Activated naive CD4-positive, alpha-beta T cell treated with anti-CD3 and anti-CD28 coated beads, Interleukin-2, amount 10 ng/mL, durations not matched to agents 5 hours and 36 hours (primary cell): Measurements from ENCODE around the gene STAB2. TPM values are rescaled to one million over a fixed set of nuclear protein-coding genes. Genes with fewer than 3 reads are reported as not detected.

Source experiments
- total RNA-seq, 2 experiments: library from RNA; stranded (reverse); gene quantifications; one replicate each; pipeline ENCODE4 v1.2.3, GENCODE V29; 2021

STAB2 gene, protein sequence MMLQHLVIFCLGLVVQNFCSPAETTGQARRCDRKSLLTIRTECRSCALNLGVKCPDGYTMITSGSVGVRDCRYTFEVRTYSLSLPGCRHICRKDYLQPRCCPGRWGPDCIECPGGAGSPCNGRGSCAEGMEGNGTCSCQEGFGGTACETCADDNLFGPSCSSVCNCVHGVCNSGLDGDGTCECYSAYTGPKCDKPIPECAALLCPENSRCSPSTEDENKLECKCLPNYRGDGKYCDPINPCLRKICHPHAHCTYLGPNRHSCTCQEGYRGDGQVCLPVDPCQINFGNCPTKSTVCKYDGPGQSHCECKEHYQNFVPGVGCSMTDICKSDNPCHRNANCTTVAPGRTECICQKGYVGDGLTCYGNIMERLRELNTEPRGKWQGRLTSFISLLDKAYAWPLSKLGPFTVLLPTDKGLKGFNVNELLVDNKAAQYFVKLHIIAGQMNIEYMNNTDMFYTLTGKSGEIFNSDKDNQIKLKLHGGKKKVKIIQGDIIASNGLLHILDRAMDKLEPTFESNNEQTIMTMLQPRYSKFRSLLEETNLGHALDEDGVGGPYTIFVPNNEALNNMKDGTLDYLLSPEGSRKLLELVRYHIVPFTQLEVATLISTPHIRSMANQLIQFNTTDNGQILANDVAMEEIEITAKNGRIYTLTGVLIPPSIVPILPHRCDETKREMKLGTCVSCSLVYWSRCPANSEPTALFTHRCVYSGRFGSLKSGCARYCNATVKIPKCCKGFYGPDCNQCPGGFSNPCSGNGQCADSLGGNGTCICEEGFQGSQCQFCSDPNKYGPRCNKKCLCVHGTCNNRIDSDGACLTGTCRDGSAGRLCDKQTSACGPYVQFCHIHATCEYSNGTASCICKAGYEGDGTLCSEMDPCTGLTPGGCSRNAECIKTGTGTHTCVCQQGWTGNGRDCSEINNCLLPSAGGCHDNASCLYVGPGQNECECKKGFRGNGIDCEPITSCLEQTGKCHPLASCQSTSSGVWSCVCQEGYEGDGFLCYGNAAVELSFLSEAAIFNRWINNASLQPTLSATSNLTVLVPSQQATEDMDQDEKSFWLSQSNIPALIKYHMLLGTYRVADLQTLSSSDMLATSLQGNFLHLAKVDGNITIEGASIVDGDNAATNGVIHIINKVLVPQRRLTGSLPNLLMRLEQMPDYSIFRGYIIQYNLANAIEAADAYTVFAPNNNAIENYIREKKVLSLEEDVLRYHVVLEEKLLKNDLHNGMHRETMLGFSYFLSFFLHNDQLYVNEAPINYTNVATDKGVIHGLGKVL (N-terminal part only)
- not detected for total RNA-seq

GRCh38 chr12:103586791-103587370, at the start of gene STAB2:
Gene STAB2, plus strand, starts transcription at chr12:103587273. Its CDS starts 204 bp downstream, at chr12:103587477.

Other genes starting within 250 kb of the STAB2 start
- 1 to 10 TPM in 1 of 2 experiments, under 1 TPM in 1; 0.98 to 1.3 TPM for gene C12orf42, start 91.3 kb upstream of the STAB2 start, total RNA-seq